HG03159 (cell line): ENCODE data around the gene HSF4.

ENCODE experiments used
- ATAC-seq: cut with Tn5 transposase; IDR thresholded peaks from one replicate; pipeline ENCODE4 v1.9.1; 2021; ENCODE audit warnings: mild to moderate bottlenecking, moderate library complexity; ENCODE audit not compliant: unreplicated experiment

Gene HSF4

DNA sequence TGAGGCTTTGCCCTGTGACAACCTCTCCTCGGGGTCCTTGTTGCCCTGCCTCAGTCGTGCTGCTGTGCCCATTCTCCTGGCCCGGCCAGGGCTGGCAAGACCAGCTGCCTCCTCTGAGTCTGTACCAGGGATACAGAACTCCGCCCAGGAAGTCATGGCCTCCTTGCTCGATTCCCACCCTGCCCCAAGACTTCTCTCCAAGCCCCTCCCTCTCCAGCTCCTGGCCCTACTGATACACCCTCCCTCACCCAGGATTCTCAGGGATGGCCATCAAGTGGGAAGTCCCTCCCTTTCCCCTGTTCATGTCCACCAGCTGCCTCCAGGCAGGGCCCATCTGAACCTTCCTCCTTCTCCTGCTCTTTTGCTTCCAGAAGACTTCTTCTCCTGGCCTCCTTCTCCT is 51.2 kb downstream of the HSF4 start:
- ATAC-seq, result no peak

DNA sequence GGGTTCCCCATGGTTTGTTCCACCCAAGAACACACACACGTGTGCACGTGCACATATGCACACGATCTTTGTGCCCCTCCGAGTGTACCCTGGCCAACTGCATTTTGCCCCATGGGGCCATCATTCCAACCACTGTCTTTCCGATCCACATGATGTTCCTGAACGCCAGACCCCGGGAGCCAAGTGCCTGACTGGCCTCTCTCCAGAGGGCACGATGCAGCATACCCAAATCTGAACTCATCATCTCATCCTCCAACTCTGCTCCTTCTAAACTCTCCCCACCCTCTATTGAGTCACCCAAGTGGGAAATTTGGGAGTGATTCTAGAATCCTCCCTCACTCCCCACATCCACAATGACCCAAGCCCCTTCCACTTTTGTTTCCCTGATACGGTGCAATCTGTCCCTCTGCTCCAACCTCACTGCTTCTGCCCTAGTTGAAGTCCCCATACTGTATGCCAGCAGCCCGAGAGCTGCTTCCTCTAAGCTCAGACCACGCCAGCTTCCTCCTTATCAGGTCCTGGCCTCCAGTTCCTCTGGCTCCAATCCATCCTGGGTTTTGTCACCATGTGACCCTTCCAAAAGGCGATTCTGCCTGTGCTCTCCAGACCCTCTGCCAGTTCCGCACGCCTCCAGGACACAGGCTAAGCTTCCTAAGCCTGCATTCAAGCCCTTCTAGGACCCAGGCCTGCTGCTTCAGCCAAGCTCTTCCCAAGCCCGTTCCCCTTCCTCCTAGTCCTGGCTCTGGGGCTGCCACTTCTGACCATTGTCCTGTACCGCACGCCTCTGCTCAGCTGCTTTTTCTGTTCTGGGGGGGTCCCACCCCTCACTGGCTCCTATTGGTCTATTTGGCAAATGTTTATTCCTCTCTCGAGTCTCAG is 52.3 kb downstream of the HSF4 start:
- ATAC-seq, result no peak
